Measurements from ENCODE around the gene PNPLA1.

The PNPLA1 gene

DNA sequence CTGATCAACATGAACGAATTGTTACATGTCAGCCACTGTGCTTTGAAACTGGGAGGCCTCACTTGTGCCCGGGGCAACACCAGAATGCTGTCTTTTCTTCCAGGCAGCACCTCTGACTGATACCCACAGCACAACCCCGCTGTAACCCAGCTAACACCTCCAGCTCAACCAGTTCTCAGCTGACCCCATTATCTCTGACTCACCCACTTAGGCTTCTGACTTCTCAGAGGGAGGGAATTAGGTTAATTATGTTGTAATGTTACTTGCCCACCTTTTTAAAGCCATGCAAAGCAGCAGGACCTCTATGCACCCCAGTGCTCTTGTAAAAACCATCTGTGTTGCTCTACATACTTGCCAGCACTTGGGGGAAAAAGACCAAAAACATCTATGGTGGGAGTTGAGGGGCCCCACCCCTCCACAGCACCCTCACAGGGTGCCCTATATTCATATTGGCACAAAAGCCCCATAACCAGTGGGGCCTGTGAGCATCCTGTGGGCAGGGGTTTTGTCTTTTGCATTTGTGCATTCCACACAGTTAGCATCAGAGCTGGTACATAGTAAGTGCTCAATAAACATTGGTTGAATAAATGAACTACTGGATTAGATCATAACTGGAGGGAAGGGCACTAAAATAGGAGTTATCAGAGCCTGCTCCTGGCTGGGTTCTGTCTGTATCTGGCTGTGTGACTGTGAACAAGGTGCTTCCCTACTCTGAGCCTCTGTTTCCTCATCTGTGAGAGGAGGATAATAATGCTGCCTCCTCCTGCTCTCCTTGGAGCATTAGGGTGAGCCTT, 44.6 kb downstream of the PNPLA1 start:
- no peak for DNase-seq (ENCODE audit: low read depth in 3 of 3)

DNA sequence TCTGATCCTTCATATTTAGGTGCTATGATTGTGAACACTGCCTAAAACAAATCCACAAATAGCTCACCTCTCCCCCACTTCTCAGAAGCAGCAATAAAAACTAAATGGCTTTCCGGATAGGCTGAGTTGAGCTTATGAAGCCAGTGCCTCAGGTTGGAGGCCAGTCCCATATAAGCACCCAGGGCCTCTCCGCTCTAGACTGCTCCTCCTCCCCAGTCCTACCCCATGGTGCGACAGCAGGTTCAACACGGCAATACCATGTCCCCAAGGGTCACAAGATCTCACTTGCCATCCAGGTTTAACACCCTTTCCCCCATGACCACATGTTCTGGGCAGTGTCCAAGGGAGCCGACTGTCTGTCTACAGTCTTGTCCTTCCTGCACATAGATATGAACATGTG, 46.1 kb downstream of the PNPLA1 start:
- DNase-seq (ENCODE audit: low read depth in 3 of 3) = no peak

DNA sequence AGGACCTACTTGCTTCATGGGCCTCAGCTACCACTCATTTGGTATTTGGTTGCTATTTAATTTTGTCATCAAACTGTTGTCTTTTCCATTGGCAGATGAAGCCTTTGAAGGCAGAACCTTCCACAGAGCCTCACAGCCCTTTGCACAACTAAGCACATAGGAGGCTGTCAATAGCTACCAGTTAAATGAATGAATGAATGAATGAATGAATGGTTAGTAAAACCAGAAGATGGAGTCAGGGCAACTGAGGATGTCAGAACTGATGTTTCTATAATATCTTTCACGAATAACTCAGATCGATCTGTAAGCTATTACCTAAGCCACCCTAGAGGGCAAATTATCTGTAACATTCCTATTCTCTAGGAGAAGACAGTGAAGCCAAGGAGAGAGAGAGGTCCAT, 47.8 kb downstream of the PNPLA1 start:
- DNase-seq (ENCODE audit: low read depth in 3 of 3) = no peak

DNA sequence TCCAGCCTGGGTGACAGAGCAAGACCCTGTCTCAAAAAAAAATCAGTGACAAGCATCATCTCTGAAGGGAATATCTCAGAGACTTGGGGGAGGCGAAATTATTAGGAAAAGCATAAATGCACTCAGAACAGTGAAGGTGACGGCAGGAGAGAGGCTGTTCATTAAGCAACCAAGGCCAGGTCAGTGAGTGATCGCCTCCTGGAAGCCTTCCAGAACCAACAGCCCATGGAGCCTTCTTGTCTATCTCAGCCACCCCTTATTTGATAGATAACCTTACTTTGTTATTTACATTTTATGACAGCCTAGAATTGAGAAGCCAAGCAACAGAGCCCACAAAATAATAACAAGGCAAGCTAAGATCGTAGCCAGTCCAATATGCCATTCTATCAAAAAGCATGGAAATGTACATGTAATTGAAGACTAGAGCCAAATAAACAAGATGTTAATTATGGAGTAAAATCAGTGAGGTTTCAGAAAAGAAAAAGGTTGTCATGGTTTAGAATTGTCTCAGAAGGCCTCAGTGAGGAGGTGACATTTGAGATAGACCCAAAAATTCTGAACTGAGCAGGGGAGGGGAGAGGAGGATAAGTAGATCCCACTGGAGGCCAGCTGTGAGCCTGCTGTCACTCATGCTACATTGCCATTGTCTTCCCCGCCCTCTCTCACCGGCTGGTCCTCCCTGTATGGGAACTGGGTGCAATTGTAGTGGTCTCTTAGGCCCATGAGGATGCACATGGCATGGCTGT, 49.0 kb downstream of the PNPLA1 start:
- DNase-seq (ENCODE audit: low read depth in 3 of 3) = no peak

DNA sequence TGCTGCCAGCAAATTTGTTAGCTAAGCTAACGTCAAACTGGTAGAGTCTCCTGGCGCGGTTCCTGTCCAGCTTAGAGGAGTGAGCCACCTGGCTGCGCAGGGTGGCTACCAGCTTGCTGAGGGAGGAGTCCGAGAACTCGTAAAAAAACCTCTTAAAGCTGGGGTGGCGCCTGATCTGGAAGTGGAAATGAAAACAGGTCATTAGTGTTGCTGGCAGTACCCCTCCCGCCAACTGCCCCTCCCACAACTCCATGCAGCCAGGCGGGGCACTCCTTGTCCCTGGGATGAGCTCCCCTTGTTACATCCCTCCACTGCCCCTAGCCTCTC, 49.5 kb downstream of the PNPLA1 start:
- no peak for DNase-seq (ENCODE audit: low read depth in 3 of 3)

DNA sequence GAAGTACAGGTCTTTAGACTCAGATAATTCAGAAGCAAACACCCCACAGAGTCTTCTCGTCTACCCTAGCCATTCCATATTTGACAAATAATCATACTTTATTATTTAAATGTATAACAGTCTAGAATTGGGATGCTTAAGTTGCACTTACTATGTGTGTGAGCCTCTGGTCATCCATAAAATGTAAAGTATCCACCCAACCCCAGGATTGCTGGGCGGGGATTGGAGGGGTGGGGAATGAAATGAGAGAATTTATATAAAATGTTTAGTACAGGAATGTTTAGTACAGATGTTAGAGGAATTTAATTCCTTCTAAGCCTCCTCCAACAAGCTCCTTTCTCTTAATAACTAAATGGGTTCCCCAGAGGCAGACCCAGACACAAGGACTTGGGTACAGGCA, 50.0 kb downstream of the PNPLA1 start:
- no peak for DNase-seq (ENCODE audit: low read depth in 3 of 3)

DNA sequence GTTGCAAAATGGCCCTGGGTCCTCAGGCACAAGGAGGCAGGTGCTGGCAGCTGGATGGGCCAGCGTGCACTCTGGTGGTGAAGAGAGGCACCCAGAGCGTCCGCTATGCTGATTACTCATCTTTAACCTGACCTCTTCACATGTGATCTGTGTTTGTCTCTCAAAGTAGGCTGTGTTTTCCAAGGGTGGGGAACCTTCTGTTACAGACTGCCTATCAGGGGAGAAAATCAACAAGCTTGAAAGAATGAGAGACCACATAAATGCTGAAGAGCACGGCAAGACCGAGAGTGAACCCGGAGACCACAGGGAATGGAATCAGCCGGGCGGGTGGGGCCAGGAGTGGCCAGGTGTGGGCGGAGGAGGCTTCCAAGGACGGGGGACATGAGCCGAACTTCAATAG, 50.6 kb downstream of the PNPLA1 start:
- DNase-seq (ENCODE audit: low read depth in 3 of 3) = no peak

DNA sequence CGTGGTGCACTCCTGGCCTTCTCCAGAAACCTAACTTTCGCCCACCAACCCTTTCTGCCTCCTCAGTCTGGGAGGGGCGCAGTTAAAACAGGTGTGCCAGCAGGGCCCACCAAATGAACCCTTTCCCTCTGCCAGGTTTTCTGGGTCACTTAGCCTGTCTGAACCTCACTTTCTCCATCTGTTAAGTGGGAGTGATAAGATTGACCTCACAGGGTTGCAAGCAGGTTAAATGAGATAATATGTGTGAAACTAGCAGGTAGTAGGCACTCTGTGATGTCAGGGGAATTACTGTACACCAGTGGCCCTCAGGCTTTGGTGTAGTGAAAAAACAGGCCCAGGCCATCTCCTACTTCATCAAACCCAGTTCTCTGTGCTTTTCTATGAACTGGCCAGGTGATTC, 52.7 kb downstream of the PNPLA1 start:
- DNase-seq (ENCODE audit: low read depth in 3 of 3) = no peak

DNA sequence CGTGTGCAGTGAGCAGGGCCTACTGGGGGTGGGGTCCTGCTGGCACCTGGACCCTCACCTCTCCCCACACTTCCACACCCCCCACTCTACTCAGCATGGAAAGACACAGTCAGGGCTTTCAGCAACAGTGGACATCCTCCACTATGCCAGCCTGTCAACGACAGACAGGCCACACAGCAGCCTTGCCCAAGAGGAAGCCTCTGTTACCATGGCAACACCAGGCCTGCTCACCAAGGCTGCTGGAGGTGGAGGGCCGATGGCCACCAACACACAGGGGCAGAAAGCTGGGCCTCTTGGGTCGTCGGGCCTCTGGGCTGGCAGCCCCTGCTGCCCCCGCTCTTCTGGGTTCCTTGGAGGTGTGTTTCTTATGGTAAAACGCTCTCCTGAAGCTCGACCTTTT, 53.2 kb downstream of the PNPLA1 start:
- no peak for DNase-seq (ENCODE audit: low read depth in 3 of 3)

DNA sequence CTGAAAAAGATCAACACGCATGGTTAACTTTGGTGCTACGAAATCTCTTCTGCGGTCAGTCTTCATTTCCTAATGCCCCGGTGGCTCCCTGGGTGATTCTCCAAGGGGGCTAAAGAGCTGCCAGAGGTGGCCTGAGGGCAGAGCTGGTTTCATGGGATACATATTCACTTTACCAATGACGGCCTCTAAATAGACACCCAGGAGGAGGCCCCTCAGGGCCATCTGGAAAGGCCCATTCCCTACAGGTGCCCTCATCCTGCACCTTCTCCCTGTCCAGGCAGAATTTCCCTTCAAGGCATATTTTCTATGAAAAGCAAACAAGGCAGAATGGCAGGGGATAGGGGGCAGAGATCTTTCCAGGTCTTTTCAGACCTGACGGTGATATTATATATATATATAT, 54.3 kb downstream of the PNPLA1 start:
- DNase-seq (ENCODE audit: low read depth in 3 of 3) = no peak

DNA sequence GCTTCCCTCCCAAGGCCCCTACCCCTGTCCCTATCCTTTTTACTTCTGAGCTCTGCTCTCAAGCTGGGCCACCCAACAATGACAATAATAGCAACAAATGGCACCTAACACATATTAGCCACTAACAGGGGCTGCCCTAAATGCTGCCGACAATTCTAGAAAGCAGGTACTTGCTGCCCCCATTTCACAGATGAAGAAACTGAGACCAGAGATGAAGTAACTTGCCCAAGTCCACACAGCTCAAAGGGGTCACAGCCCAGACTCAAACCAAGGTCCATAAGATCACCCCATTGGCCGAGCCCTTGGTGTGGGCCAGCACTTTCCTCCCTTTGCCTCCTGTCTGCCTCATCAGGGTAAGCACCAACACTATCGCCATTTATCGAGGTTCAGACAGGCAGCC, 54.9 kb downstream of the PNPLA1 start:
- DNase-seq (ENCODE audit: low read depth in 3 of 3) = no peak

DNA sequence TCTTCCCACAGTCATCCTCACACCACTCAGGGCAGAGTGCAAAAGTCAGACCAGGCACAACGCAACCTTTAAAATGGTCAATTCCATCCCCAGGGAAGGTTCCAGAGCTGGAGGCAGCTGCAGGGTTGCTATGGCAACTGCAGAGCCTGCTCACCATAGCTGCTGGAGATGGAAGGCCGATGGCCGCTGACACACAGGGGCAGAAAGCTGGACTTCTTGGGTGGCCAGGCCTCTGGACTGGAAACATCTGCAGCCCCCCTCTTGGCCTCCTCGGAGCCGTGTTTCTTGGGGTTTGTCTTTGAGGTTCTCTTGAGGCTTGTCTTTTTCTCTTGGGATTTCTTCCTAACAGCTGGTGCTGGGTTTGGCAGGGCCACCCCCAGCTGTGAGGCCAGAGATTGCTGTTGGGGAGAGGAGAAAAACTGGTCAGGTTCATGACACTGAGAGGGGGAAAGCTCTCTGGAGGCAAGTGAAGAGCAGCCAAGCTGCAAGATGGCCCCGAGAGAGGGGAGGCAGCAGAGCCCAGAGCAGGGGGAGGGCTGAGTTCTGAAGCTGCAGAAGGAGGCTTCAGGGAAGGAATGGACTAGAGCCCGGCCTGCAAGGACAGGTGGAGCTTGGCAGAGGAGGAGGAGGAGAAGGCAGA, 56.6 kb downstream of the PNPLA1 start:
- no peak for DNase-seq (ENCODE audit: low read depth in 3 of 3)

DNA sequence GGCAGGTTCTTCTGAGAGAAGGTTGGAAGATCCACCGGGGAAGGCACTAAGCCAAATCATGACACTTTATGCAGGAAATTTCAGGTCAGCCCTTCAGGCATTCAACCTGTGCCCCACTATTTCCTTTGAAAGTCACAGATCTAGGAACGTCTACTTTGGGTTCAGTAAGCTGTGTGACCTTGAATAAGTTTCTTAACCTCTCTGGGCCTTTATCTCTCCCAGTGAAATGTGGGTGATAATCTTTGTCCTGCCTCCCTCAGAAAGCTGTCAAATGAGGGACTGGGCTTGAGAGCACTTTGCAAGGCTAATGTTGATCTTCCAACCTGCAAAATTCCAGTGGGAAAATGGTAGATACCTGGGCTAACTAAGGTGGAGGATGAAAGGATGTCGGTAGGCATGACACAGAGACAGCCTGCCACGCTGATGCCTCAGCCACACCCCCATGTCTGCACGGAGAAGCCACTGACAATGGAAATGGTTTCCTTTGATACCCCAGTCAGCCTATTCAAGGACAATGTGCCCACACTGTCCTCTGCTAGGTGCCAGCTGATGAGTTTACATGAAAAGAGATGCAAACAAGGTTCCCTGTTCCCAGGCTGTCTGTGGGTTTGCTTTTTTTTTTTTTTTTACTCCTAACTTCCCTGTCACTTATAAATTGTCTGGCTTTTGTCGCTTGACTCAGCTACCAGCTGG, 57.5 kb downstream of the PNPLA1 start:
- no peak for DNase-seq (ENCODE audit: low read depth in 3 of 3)

DNA sequence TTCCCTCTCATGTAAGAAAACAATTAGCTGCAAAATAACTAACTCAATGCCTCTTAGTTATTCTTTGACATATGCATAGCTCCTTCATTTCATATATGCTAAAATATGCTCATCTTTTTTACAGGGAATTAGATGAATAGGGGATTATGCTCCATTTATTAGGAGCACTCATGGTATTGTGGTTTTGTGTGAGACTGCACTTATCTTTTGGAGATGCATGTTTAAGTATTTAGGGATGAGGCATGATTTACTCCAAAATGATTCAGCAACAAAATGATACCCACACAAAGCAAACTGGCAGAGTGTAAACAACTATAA, 58.0 kb downstream of the PNPLA1 start:
- DNase-seq (ENCODE audit: low read depth in 3 of 3) = no peak

DNA sequence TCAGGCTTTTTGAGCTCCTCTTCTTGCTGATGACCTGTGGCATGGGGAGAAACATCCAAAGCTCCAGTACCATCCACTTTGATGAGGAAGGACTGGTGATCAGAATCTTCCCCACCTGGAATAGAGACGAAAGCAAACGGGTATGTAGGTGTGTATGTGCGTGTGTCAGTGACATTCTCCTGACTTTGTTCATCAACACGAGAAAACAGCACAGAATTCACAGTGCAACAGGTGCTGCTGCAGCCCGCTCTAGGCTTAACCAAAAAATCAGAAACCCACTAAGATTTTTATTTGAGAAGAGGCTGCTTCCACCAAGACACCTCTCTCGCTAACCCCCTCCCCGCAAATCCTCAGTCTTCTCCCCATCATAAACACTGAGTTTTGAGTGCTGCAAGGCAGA, 58.7 kb downstream of the PNPLA1 start:
- no peak for DNase-seq (ENCODE audit: low read depth in 3 of 3)

DNA sequence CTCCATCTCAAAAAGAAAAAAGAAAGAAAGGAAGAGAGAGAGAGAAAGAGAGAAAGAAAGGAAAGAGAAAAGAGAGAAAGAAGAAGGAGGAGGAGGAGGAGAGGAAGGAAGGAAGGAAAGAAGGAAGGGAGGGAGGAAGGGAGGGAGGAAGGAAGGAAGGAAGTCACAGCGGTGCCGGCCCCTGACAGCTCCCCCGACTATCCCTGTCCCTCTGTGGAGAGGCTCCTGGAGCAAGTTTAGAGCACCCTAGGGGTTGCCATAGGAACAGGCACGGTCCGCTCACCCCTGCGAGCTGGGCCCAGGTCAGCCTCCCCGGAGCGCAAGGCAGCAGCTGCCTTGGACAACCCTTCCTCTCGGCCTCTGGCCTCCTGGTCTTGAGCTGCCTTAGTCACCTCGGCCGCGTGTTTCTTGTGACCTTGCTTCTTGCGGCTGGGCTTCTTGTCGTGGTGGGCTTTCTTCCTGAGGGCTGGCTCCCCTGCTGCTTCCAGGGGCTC, 60.0 kb downstream of the PNPLA1 start:
- no peak for DNase-seq (ENCODE audit: low read depth in 3 of 3)

DNA sequence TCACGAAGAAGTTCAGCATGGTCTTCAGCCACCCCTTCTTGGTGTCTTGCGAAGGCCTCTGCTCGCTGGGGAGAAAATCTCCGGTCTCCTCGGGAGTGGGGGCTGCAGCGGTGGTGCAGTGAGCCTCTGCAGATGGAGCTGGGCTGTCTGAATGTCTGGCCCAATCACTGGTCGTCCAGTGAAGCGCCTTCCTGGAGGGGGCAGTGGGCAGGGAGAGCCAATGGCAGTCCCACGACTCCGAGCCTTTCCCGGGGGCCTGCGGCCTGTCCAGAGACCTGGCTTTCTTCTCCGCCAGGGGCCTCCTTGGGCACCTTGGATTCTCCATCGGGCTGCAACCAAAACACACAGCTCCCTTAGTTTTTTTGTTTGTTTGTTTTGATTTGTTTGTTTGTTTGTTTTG, 60.5 kb downstream of the PNPLA1 start:
- DNase-seq (ENCODE audit: low read depth in 3 of 3) = no peak

DNA sequence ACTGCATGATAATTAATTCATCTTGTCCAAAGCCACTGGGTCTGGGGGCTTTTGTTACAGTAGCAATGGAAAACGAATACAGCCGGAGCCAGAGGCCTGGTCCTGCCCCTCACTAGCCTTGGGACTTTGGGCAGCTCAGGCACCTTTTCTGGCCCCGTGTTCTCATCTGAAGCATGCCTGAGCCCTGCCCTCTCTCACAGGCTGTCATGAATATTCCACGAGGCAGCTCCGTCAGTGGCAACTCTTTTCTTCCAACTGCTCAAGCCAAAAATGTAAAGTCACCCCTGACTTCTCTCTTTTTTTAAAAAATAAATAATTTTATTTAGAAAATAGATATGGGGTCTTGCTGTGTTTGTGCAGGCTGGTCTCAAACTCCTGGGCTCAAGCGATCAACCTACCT, 61.5 kb downstream of the PNPLA1 start:
- DNase-seq (ENCODE audit: low read depth in 3 of 3) = no peak

DNA sequence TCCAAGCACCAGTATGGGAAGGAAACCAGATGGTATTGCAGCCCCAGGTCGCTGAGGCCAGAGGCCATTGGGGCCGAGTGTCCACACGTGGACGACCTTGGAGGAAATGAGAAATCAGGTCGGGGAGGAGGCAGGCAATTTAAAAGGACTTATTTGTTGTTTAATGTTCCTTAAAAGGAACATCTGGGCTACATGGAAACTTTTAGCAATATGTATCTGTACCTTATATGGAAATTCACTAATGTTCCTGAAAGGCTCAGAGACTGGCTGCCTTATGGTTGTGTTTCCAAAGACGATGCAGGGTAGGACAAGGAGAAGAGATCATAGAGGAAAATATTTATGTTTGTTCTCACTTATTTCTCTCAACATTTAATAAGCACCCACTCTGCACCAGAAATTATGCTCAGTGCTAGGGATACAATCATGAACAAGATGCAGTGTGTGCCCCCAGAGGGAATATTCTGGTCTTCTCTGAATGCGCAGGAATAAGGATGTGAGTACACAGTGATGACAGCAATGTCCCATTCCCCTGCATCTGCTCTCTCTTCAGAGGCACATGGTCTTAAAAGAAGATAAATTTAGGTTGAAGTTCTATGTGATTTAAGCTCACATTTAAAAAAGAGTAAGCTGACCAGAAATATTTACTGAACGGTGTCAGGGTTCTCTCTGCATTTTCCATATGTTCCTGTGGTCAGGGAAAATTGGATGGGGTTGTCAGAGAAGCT, 63.5 kb downstream of the PNPLA1 start:
- DNase-seq (ENCODE audit: low read depth in 3 of 3) = no peak

DNA sequence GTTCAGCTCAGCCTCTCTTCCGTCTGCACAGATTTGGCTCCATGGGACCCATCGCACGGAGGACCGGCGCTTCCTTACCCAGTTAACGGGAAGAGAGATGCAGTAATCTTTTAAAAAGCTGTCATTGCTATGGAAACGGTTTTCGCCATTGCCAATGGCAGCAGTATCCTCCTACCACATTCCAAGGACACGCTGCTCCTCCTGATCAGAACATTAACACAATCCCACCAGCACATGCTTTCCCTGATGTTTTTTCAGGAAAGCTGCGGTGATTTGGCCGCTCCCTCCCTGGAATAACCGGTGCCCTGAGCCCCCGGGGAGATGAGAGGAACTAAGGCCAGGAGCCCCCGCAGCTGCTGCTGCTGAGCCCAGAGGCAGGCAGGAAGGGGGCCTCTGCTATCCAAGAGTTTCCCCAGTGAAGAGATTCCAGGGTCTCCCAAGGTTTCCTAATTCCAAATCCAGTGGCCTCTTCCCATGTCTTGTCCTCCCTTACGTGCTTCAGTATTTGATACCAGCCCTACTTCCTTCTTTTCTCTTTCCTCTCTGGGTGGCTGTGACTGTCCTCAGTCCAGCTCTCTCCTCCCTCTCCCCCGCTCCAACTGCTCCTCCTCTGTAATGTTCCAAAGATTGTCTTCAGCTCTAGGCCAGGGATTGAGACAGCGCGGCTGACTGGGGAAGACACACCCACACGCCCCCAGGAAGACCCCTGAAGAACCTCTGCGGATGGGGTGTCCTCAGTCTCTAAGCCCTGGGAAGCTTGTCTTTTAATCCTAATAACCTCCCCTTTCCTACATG, 64.3 kb downstream of the PNPLA1 start:
- no peak for DNase-seq (ENCODE audit: low read depth in 3 of 3)

DNA sequence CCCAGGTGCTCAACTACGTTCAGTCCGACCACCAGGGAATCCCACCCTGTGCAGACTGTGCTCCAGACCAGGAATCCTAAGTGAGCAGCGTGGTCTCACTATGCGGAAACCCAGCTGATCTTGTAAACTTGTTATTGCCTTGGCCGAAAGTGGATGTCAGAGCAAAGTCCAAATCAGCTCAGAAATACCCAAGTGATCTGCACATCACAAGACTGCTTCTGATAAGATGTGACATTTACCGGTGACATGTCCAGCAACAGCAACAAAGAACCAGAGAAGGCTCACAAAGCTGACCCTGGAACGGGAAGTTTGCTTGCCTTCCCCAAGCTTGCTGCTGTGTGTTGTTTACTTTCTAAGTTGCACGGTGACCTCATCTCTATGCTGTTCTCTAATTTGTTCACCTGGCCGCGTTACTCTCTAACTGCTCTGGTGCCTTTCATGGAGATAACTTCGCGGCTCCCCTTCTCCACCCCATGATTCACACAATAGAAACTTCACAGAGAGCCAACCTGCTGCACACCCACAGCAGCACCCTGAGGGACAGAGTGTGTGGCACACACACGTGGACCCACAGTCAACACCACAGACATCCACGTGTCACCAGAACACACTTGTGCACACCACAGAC, 65.1 kb downstream of the PNPLA1 start:
- no peak for DNase-seq (ENCODE audit: low read depth in 3 of 3)

Measured in stimulated activated CD4-positive, alpha-beta T cell treated with anti-CD3 and anti-CD28 coated beads, TNF-alpha, amount 100 ng/mL, for 4 hours (primary cell).